CD4-positive, alpha-beta T cell treated with Interleukin-6 at 100 ng/mL for 8 hours (primary cell): ENCODE results near the gene TDO2.

Source experiments
- DNase-seq: peaks from one replicate; pipeline ENCODE4 v3.0.0-alpha.2; 2020; ENCODE audit warnings: mixed read lengths, low spot score

TDO2 gene

GRCh38 chr4:155953151-155954117 lies 49.9 kb downstream of the TDO2 start, which contains the start of gene CTSO:
Gene CTSO, minus strand, starts transcription at chr4:155953866. Its CDS starts 19 bp downstream, at chr4:155953847.
- DNase-seq: peak; percentile 61

DNA sequence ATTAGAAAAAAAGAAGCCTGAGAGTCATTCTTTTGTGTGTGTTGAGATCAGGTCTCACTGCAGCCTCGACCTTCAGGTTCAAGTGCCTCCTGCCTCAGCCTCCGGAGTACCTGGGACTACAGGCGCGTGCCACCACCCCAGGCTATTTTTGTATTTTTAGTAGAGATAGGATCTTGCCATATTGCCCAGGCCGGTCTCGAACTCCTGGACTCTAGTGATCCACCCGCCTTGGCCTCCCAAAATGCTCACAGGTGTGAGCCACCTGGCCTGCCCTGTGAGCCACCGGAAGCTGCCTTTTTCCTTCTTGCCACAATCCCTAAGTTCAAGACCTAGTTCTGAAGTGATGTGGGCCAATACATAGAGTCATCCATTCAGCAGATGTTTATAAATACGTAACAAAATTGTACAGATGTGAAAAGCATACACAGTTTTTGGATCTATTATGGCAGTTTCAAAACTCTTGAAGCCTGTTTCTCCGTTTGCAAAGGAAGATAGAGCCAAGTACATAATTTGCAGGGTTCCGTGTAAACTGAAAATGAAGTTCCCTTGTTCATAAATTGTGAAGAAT lies 50.7 kb downstream of the TDO2 start:
- DNase-seq: no peak

- no peak for DNase-seq
These were observed 51.4 kb downstream of the TDO2 start for GRCh38 chr4:155954939-155955338.

DNA sequence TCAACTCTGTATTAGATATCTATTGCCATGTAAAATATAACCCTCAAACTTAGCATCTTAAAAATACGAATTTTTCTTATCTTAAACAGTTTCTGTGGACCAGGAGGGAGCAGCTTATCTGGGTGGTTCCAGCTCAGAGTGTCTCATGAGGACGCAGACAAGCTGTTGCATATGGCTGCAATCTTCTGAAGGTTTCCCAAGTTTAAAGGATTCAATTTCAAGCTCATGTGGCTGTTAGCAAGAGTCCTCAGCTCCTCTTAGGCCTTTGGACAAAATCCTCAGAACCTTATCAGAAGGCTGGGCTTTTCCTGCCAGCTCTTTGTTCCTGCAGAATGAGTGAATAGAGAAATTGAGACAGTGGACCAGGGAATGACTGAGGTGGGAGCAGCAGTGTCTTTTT lies 53.0 kb downstream of the TDO2 start:
- no peak for DNase-seq

DNA sequence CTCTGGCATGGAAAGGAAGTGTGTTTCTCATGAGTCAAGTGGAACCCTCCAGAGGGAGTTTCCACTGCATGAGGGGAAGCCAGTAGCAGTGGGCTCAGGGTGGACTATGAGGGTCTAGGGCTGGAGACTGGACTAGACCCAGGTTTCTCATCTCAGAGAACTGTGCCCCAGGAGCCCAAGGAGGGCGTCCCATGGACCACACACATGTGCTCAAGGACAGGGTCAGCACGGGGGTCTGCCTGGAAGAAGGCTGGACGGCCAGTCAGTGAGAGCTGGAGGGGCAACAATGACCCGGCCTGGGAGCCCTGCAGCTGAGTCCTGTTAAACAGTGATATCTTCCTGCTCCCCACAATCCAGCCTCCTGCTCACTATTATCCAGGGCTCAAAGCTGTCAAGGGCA lies 55.9 kb downstream of the TDO2 start:
- no peak for DNase-seq

DNA sequence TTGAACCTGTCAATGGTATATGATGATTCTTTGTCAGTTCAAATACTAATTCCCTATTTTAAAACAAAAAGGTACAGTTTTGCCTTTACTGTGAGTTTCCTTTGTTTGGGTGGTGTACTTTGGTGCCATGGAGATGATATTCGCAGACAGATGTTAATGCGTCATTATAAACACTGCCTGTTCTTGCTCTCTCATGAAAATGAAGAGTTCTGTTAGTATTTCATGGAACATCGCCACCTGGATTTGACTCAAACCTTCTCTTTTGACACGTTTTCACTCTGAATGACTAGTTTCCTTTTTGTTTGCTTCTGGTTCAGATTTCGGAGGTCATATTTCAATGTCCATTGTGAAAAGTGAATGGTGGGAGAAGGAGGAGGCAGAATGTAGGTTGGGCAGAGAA lies 57.0 kb downstream of the TDO2 start:
- DNase-seq: no peak

DNA sequence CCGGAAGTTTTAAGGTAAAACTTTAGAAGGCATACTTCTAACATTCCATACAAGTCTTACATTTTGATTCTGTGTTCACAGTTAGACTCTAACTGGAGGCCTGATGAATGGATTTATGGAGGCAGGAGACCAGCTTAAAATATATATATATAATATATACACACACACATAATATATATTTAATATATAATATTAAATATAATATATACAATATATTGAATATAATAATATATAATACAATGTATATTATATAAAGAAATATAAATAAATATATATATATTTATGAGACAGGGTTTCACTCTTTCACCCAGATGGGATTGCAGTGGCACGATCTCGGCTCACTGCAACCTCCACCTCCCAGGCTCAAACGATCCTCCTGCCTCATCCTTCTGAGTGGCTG lies 58.1 kb downstream of the TDO2 start:
- no peak for DNase-seq

DNA sequence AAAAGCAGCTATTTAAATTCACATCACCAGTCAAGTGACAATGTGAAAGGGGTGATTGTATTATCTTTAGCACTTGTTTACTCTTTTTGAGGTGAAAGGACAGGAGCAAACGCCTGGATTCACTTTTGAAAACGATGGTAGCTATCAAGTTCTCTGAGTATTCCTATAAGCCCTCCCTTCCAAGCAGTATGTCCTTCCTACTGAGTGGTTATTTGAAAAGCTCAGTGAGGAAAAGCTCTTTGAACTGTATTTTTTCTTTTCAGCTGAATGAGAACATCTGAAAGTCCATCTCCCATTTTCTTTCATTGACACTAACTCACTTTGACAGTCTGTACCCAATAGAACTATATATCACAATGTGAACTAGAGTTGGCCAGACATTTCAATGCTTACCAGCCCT lies 59.3 kb downstream of the TDO2 start:
- no peak for DNase-seq

GRCh38 chr4:155964016-155964891 lies 60.8 kb downstream of the TDO2 start:
- DNase-seq: no peak

DNA sequence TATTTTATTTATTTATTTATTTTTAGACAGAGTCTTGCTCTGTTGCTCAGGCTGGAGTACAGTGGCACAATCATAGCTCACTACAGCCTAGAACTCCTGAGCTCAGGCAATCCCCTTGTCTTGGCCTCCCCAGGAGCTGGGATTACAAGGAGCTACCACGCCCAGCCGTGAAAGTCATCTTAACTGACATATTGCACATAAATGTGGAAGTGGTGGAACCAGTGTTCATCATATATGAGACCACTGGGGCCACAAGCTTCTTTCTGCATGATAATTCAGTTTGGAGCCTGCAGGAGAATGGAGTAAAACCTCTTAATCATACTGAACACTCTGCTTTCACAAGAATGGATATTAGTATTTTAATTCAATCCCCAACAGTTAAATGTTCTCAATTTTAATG lies 62.7 kb downstream of the TDO2 start:
- no peak for DNase-seq

DNA sequence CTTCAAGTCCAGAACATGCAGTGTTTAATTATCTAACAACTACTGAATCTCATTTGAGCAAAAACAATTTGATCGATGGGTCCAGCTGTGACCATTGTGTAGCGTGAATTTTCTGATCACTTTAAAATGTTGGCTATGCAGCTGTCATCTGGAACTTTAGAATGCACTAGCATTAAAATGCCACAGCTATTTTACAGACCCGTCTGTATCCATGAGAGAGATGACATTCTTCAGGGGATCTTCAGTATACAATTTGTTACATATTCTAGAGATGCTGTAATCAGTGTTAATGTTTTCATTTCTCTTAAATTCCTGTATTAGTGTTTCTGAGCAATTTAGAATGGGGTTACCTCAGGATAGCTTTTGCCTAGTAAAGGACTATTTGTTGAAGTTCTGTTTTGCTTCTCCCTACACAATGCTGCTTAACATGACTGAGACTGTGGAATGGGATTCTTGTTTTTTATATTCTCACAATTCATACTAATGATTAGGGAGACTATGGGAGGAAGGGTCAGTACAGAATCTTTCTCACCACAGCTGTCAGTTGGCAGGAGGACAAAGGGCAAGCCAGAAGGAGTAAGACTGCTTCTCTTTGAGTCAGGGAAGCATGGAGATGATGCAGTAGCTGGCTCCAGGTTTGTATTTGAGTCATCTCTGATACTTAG lies 63.4 kb downstream of the TDO2 start:
- DNase-seq: no peak
